ENCODE results near the gene SEZ6L2.

DNA sequence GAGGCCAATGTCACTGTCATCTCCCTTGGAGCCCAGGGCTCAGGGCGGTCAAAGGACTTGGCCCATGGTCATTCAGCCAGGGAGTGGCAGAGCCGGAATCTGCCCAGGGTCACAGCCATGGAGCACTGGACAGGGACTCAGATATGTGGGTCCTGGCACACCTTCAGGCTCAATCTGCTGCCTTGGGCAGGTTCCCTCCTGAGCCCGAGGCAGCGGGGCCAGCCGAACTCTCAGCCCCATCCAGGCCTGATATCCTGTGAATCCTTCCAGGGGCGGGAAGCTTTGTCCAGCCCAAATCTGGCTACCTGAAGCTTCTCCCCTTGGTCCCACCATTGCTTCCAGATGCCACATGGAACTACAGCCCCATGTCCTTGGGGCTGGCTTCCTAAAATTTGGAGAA is 24.1 kb downstream of the SEZ6L2 start:
- no peak for TF ChIP-seq EZH2 (IDR thresholded peaks at IDR 0.05; ENCODE audit: low read depth)
- TF ChIP-seq, protein P1, sequence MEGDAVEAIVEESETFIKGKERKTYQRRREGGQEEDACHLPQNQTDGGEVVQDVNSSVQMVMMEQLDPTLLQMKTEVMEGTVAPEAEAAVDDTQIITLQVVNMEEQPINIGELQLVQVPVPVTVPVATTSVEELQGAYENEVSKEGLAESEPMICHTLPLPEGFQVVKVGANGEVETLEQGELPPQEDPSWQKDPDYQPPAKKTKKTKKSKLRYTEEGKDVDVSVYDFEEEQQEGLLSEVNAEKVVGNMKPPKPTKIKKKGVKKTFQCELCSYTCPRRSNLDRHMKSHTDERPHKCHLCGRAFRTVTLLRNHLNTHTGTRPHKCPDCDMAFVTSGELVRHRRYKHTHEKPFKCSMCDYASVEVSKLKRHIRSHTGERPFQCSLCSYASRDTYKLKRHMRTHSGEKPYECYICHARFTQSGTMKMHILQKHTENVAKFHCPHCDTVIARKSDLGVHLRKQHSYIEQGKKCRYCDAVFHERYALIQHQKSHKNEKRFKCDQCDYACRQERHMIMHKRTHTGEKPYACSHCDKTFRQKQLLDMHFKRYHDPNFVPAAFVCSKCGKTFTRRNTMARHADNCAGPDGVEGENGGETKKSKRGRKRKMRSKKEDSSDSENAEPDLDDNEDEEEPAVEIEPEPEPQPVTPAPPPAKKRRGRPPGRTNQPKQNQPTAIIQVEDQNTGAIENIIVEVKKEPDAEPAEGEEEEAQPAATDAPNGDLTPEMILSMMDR (conservative IDR thresholded peaks at IDR 0.05) = no peak

All from PC-9 (cell line).